Mesodermal cell (in vitro differentiated cells): ENCODE results near the gene ITGB4.

ENCODE experiments used
- H3K27ac ChIP-seq: 2 replicates; pipeline ENCODE4 v1.7.0; 2013; ENCODE audit warnings: mild to moderate bottlenecking, low read depth, low read length, moderate library complexity; ENCODE audit not compliant: severe bottlenecking
- H3K36me3 ChIP-seq: 2 replicates; pipeline ENCODE4 v1.7.1; 2013; ENCODE audit warnings: mild to moderate bottlenecking, low read length, moderate library complexity; ENCODE audit not compliant: control insufficient read depth, insufficient read depth
- H3K4me1 ChIP-seq: one replicate; pipeline ENCODE4 v1.7.1; 2013; ENCODE audit warnings: mild to moderate bottlenecking, low read length; ENCODE audit not compliant: insufficient read depth, control insufficient read depth, poor library complexity, severe bottlenecking
- H3K4me3 ChIP-seq: 2 replicates; pipeline ENCODE4 v1.7.0; 2013; ENCODE audit warnings: low read length, control low read depth, mild to moderate bottlenecking; ENCODE audit not compliant: insufficient read depth, poor library complexity, severe bottlenecking; ENCODE audit errors: extremely low read depth
- H3K9me3 ChIP-seq: 2 replicates; pipeline ENCODE4 v1.7.1; 2013; ENCODE audit warnings: mild to moderate bottlenecking, low read length, moderate library complexity; ENCODE audit not compliant: control insufficient read depth
- WGBS, 2 experiments: methylation state at CpG; one replicate each; pipeline ENCODE4 v1.1.5; 2013; ENCODE audit warnings: missing lambda C conversion rate in 2 of 2; ENCODE audit not compliant: insufficient coverage in 2 of 2; 5-methylcytosine and 5-hydroxymethylcytosine counted together

Gene ITGB4

GRCh38 chr17:75806822-75807500 is 85.7 kb downstream of the ITGB4 start:
- Histone ChIP-seq H3K4me3 (no peak overlapping the region), H3K27ac (no peak overlapping the region), H3K4me1 (no peaks in the 10 kb centered on the region), H3K36me3 (peaks cover 26% of the 10 kb centered on the region), H3K9me3 (no peaks in the 10 kb centered on the region)
- 94 to 100% methylated on average over 2 to 3 of the region's 4 CpGs for WGBS, 2 experiments
